Stimulated activated CD8-positive, alpha-beta memory T cell treated with anti-CD3 and anti-CD28 coated beads, Interleukin-7, amount 100 ng/mL, for 48 hours (primary cell): ENCODE results near the gene RAB6C.
"Not testable (repeated sequence)": the region's sequence is repeated elsewhere in the genome, so short reads cannot be mapped to it uniquely, and the experiment has no call there.

Experiments used
- DNase-seq, 2 donors: peaks; one replicate each; pipeline ENCODE4 v3.0.0-alpha.2; 2020; ENCODE audit warnings: low read depth in 1 of 2; ENCODE audit errors: extremely low read depth in 1 of 2

Gene RAB6C

GRCh38 chr2:129979629-129980155, at the start of gene RAB6C:
TSS of gene RAB6C (plus strand) at chr2:129979666. CDS start at chr2:129980116, 450 bp downstream.
- DNase-seq, result not testable (repeated sequence)

GRCh38 chr2:129930451-129930850, 49.0 kb upstream of the RAB6C start:
- DNase-seq, result no peak

GRCh38 chr2:129933387-129933786, 46.1 kb upstream of the RAB6C start:
- DNase-seq, result not testable (repeated sequence)

- DNase-seq, result no peak
Observed at GRCh38 chr2:129934044-129934822, 45.2 kb upstream of the RAB6C start.

GRCh38 chr2:129935118-129935517, 44.3 kb upstream of the RAB6C start:
- no peak for DNase-seq

- DNase-seq, result no peak
Observed at GRCh38 chr2:129936334-129936934, 43.0 kb upstream of the RAB6C start.

- not testable (repeated sequence) for DNase-seq
Observed at GRCh38 chr2:129938850-129939471, 40.5 kb upstream of the RAB6C start.

- DNase-seq, result not testable (repeated sequence)
Observed at GRCh38 chr2:129943456-129943855, 36.0 kb upstream of the RAB6C start.

GRCh38 chr2:129945557-129945956, 33.9 kb upstream of the RAB6C start:
- no peak for DNase-seq

- not testable (repeated sequence) for DNase-seq
Observed at GRCh38 chr2:129947712-129948111, 31.8 kb upstream of the RAB6C start.

GRCh38 chr2:129956171-129956570, 23.3 kb upstream of the RAB6C start:
- DNase-seq, result not testable (repeated sequence)

GRCh38 chr2:129957891-129958290, 21.6 kb upstream of the RAB6C start:
- no peak for DNase-seq

- not testable (repeated sequence) for DNase-seq
Observed at GRCh38 chr2:129958736-129959135, 20.7 kb upstream of the RAB6C start.

GRCh38 chr2:129968605-129969004, 10.9 kb upstream of the RAB6C start:
- not testable (repeated sequence) for DNase-seq

- no peak for DNase-seq
Observed at GRCh38 chr2:129975016-129975774, 4.3 kb upstream of the RAB6C start.

GRCh38 chr2:129976969-129977368, 2.5 kb upstream of the RAB6C start:
- DNase-seq, result not testable (repeated sequence)

- no peak for DNase-seq
Observed at GRCh38 chr2:129977986-129978385, 1.5 kb upstream of the RAB6C start.

- not testable (repeated sequence) for DNase-seq
Observed at GRCh38 chr2:129980246-129980645, 780 bp downstream of the RAB6C start.

- not testable (repeated sequence) for DNase-seq
Observed at GRCh38 chr2:129981689-129982088, 2.2 kb downstream of the RAB6C start.

- DNase-seq, result no peak
Observed at GRCh38 chr2:129984426-129984825, 5.0 kb downstream of the RAB6C start.
